GM21576 (cell line): ENCODE results near the gene ZNF667.

Source experiments
- ATAC-seq: cut with Tn5 transposase; IDR thresholded peaks from one replicate; pipeline ENCODE4 v1.9.1; 2021; ENCODE audit warnings: mild to moderate bottlenecking, moderate library complexity; ENCODE audit not compliant: unreplicated experiment

Gene ZNF667

DNA sequence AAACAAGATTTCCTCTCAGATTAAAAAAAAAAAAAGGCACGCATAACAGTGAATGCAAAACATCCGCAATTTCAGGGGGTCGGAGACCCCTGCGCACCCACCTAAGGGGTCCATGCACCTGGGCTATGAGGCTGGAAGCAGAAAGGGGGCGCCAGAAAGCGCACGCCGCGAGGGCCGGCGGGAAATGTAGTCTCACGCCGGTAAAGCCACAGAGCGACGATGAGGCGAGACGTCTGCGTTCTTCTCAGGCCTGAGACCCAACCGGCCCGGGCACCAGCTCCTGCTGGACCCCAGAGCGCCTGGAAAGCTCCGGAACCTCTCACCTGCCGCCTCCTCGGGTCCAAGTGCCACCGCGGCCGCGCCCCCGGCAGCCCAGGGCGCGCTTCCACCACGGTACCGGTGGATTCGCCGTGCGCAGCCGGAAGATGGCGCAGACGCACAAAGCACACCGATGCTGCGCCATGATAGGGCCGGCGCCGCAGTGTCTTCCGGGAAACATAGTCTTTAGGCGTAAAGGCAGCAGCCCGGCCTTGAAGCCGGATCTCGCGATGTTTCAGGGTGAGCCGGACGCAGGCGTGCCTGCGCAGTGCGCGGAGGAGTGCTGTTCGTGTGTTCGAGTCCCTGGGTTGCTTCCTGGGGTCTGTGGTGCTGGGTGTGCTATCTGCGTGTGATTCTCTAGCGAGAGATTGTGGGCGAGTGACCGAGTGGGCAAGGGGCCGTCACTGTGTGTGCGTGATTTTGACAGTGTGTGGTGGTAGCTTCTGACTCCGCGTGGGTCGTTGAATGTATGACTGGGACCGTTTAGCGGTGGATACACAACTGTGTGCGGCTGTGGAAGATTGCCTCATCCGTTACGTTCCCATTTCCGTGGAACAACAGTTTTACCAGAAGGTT lies 83.8 kb downstream of the ZNF667 start, which contains the start of gene ZNF582:
Gene ZNF582, minus strand, starts transcription at position 416 of the 894 bp plus-strand sequence. CDS start 1,782 bp downstream, outside the sequence.
- peak; percentile 91 for ATAC-seq
